GM18873 (cell line): ENCODE data around the gene CD300LD.

Experiments
- ATAC-seq: cut with Tn5 transposase; IDR thresholded peaks from one replicate; pipeline ENCODE4 v1.9.1; 2021; ENCODE audit warnings: mild to moderate bottlenecking, moderate library complexity, moderate number of reproducible peaks; ENCODE audit not compliant: unreplicated experiment, low FRiP score

Gene CD300LD

GRCh38 chr17:74608511-74608910 is 16.4 kb upstream of the CD300LD start:
- ATAC-seq: no peak

- ATAC-seq: no peak
Observed at GRCh38 chr17:74607221-74607620, 15.1 kb upstream of the CD300LD start.

GRCh38 chr17:74606050-74606449 is 14.0 kb upstream of the CD300LD start:
- ATAC-seq: no peak

GRCh38 chr17:74605361-74605760 is 13.3 kb upstream of the CD300LD start:
- no peak for ATAC-seq

GRCh38 chr17:74604761-74605160 is 12.7 kb upstream of the CD300LD start:
- no peak for ATAC-seq

- ATAC-seq: no peak
Observed at GRCh38 chr17:74604200-74604599, 12.1 kb upstream of the CD300LD start.

- ATAC-seq: no peak
Observed at GRCh38 chr17:74603746-74604145, 11.7 kb upstream of the CD300LD start.

- no peak for ATAC-seq
Observed at GRCh38 chr17:74603037-74603635, 11.1 kb upstream of the CD300LD start.

- no peak for ATAC-seq
Observed at GRCh38 chr17:74601944-74602572, 10.0 kb upstream of the CD300LD start.

GRCh38 chr17:74599448-74599939 is 7.4 kb upstream of the CD300LD start:
- no peak for ATAC-seq

- ATAC-seq: no peak
Observed at GRCh38 chr17:74599023-74599399, 6.9 kb upstream of the CD300LD start.

- no peak for ATAC-seq
Observed at GRCh38 chr17:74598346-74599022, 6.4 kb upstream of the CD300LD start.

- ATAC-seq: no peak
Observed at GRCh38 chr17:74597069-74597790, 5.1 kb upstream of the CD300LD start.

GRCh38 chr17:74595037-74595750 is 3.1 kb upstream of the CD300LD start:
- ATAC-seq: no peak

GRCh38 chr17:74591503-74591902 is 580 bp downstream of the CD300LD start:
- no peak for ATAC-seq

GRCh38 chr17:74585711-74586110 is 6.4 kb downstream of the CD300LD start:
- ATAC-seq: no peak

- ATAC-seq: no peak
Observed at GRCh38 chr17:74584292-74585060, 7.6 kb downstream of the CD300LD start.

GRCh38 chr17:74582633-74583032 is 9.4 kb downstream of the CD300LD start:
- no peak for ATAC-seq

- no peak for ATAC-seq
Observed at GRCh38 chr17:74579900-74580299, 12.2 kb downstream of the CD300LD start.

GRCh38 chr17:74578979-74579378 is 13.1 kb downstream of the CD300LD start:
- no peak for ATAC-seq
